Right lung (tissue), 5 donors: ENCODE measurements around the gene NPDC1. TPM values are rescaled to one million over a fixed set of nuclear protein-coding genes. Genes with fewer than 3 reads are reported as not detected.

Source experiments
- DNase-seq, 2 donors: peaks; one replicate each; pipeline ENCODE4 v3.0.0-alpha.2; 2013
- polyA plus RNA-seq, 5 donors: library from polyadenylated mRNA; unstranded; fragments of 120-200 nt; gene quantifications; one replicate each; pipeline versions ENCODE4 v1.2.1 to v1.2.3, GENCODE V29; 2013; ENCODE audit warnings: inconsistent platforms in 1 of 5, low replicate concordance in 1 of 5; ENCODE audit not compliant: insufficient read length in 5 of 5, insufficient read depth in 1 of 5

Gene NPDC1
- polyA plus RNA-seq, 5 donors = 20.6 to 61.5 (median 33.8) TPM

DNA sequence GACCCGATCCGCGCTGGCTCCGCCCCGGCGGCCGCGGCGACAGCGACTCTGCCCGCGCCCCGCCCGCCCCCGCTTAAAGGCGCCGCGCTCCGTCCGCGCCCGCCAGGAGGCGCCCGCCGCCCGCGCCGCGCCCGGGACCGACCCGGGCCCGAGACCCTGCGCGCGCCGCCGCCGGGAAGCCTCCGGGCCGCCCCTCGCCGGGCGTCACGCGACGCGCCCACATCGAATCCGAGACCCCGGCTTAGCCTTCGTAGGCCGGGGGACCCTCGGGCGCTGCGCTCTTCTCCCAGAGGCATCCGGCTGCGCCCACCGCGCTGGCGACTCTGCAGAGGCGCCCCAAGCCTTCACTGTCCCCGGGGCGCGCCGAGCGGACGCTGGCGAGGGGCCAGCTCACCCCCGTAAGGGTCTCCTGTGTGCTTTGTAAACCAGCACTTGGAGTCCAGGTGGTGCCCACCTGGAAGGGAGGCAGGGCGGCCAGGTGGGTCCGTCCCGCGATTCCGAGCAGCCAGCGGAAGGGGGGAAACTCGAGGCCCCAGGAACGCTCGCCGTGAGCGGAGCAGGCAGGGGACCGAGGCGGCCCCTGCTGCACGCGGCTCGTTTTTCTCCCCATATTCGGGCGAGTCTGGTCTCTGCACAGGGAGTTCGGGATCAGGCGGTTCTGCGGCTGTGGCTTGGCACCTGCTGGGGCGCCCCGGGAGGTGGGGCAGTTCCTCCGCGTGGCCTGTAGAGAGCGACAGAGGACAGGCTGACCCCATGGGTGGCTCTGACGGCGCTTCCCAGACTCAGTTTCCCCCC, 17.5 kb downstream of the NPDC1 start:
- DNase-seq = peak; percentile 28 to 53

DNA sequence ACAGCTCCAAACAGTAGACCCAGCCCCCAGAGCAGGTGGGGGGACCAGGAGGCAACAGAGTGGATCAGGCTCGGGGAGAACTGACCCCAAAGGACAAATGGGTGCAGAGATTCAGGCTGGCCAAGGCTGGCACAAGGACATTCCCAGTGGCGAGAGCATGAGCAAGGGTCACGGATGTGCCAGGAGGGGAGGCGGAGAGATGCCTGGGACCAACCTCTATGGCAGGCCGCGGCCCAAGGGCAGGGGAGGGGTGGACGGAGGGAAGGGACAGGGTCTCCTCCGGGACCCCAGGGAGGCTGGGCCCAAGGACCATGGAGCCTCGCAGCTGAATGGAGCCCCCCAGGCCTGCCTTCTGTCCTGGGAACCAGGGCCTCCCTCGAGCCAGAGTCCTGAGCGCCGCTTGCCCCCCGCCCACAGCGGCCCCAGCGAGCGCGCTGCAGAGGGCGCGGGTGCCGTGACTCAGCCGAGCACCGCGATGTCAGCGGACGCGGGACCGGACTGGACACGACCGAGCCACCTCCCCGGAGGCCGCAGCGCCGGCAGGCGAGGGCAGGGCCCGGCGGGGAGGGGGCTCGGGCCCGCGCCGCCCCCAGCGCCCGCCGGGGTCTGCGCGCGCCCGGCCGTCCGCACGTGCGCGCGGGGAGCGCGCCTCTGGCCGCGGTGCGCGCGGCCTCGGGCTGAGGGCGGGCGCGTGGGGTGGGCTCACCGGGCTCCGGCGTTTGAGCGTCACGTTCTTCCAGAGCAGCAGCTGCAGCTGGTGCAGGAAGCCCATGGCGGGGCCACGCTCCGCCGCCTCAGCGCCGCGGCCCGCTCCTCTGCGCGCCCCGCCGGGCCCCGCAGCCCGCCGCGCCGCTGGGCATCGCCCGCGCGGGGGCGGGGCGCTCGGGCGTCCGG, 18.4 kb downstream of the NPDC1 start, which contains the start of gene ABCA2:
Gene ABCA2, minus strand, starts transcription at position 869 of the 894 bp plus-strand sequence. Its CDS starts 97 bp downstream, at position 772.
- DNase-seq = no peak

GRCh38 chr9:137026828-137027227, 19.1 kb downstream of the NPDC1 start:
- DNase-seq = no peak

DNA sequence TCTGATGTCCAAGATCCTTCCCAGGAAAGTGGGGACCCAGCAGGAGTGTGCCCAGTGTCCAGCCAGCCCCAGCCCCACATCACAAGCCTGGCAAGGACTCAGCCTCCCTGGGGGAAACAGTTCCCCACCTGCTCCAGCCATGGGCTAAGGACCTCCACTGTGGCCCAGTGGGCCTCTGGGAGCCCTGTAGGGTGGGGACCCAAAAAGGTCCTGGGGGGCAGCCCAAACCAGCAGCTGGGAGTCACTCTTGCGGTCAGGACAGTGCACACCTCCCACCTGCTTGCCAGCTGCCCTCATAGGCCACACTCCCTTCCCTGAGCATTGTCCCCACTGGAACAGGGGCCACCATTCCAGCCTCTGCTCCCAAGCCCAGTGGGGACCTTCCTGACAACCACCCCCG, 19.6 kb downstream of the NPDC1 start:
- no peak for DNase-seq

DNA sequence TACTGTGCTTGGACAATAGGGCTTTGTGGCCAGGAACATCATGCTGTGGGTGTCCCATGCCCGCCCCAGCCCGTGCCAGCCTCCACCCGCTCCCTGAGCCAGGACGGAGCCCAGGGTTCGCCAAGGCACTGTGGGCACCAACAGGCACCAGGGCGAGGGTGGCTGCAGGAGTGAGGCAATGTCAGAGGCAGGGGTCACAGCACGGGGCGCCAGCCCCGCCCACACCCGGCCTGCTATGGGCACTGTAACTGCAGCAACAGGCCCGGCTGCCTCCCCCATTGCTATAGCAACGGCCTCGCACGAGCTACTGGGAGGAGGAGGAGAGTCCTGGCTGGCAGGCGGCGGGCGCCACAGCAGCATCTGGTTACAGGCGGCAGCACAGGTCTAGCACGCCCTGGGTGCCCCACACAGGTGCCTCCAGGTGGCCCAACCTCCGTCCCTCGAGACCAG, 20.4 kb downstream of the NPDC1 start:
- no peak for DNase-seq

- no peak for DNase-seq
Observed at GRCh38 chr9:137023583-137023991, 22.4 kb downstream of the NPDC1 start.

DNA sequence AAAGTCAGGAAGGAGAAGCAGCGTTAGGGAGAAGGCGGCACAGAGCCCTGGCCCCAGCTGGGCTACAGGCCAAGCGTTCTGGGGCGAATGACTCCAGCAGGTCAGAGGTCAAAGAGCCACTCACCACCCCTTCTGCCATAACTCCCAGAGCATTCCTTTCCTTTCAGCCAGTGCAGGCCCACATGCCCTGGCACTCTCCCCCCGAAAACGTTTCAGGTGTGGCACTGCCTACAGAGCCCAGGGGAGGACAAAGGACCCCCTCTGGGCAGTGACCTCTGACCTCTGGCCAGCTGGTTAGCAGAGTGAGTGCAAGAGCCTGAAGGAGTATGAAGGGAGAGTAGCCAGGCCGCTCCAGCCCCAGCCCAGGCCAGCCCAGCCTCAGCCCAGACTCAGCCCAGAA, 22.8 kb downstream of the NPDC1 start:
- DNase-seq = no peak

DNA sequence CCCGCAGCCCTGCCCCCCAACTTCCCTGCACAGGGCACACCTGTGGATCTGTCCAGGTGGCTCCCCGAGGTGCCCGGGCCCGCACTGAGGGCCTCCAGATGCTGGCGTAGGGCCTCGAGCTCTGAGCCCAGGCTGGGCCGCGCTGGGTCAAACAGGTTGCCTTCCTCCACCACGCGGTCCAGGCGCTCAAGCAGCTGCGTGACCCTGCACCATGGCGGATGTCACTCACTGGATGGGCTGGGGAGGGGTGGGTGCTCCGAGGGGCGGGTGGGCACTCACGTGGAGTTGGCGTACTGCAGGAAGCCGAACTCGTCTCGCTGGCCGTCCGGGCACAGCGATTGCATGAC, 23.3 kb downstream of the NPDC1 start:
- no peak for DNase-seq

GRCh38 chr9:137021979-137022661, 23.9 kb downstream of the NPDC1 start:
- DNase-seq = no peak

GRCh38 chr9:137021568-137021978, 24.4 kb downstream of the NPDC1 start:
- DNase-seq = no peak

- no peak for DNase-seq
Observed at GRCh38 chr9:137020771-137021567, 25.0 kb downstream of the NPDC1 start.

DNA sequence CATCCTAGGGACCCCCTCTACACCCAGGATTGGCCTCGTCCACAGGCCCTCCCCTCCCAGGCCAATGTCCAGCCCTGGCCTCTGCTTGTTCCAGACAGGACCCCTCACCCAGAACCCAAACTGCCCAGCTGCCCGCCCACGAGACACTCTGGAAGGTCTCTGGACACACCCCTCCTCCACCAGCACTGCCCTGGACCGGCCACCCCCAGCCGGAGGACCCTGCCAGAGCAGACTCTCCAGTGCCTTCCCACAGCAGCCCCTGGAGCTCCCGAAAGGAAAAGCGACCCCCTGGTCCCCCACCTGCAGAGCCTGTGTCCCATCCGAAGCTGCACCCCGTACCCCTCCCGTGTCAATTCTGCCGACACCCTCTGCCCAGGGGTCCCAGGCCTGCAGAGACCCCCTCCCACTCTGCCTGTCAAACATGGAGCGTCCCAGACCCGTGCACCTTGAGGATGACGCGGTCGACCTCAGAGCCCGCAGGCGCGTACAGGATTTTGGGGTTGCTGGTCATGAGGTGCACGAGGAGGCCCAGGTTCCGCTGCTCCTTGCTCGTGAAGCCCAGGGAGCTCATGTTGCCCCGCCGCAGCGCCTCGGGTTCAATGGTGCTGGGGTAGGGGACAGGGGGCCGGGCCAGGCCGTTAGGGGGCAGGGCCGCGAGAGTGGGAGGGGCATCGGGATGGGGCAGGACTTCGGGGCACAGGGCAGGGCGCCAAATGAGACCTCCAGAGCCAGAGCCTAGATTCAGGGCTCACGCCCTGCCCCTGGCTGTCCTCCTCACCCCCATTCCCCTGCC, 25.9 kb downstream of the NPDC1 start:
- no peak for DNase-seq

- no peak for DNase-seq
Observed at GRCh38 chr9:137018761-137019559, 27.0 kb downstream of the NPDC1 start.

- no peak for DNase-seq
Observed at GRCh38 chr9:137017791-137018497, 28.0 kb downstream of the NPDC1 start.

- DNase-seq = no peak
Observed at GRCh38 chr9:137017071-137017470, 28.9 kb downstream of the NPDC1 start.

- DNase-seq = no peak
Observed at GRCh38 chr9:137016436-137016835, 29.5 kb downstream of the NPDC1 start.

DNA sequence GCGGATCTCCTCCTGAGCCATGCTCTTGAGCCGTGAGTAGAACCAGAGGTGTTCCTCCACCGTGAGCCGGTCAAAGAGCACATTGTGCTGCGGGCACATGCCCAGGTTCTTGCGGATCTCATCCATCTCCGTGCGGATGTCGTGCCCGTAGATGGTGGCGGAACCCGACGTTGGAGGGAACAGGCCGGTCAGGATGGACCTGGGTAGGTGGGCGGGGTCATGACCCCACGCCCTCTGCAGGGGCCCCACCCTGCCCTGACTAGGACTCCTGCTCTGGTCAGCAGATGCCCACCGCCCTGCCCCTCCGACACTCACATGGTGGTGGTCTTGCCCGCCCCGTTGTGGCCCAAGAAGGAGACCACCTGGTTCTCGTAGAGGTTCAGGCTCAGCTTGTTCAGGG, 30.0 kb downstream of the NPDC1 start:
- no peak for DNase-seq

- DNase-seq = no peak
Observed at GRCh38 chr9:137015540-137015930, 30.4 kb downstream of the NPDC1 start.
